ENCODE measurements around the gene TBX1.

GRCh38 chr22:19784384-19785175 lies 24.0 kb downstream of the TBX1 start:
- TF ChIP-seq CTCF (IDR thresholded peaks at IDR 0.05) (no peak), POLR2A (IDR thresholded peaks at IDR 0.05) (no peak)
